Endodermal cell (in vitro differentiated cells): ENCODE results near the gene FAM174B. TPM values are rescaled to one million over a fixed set of nuclear protein-coding genes. Genes with fewer than 3 reads are reported as not detected.

Experiments
- DNase-seq: peaks from one replicate; pipeline ENCODE4 v3.0.0-alpha.2; 2017
- H3K27ac ChIP-seq: 2 replicates; pipeline ENCODE4 v1.5.1; 2013; ENCODE audit warnings: mild to moderate bottlenecking, low read depth, low read length, moderate library complexity
- H3K27me3 ChIP-seq: 2 replicates; pipeline ENCODE4 v1.6.1; 2013; ENCODE audit warnings: mild to moderate bottlenecking, low read length, moderate library complexity; ENCODE audit not compliant: insufficient read depth, control insufficient read depth, poor library complexity, severe bottlenecking
- H3K36me3 ChIP-seq: 2 replicates; pipeline ENCODE4 v1.7.0; 2013; ENCODE audit warnings: mild to moderate bottlenecking, low read length, moderate library complexity; ENCODE audit not compliant: control insufficient read depth, insufficient read depth
- H3K4me1 ChIP-seq: one replicate; pipeline ENCODE4 v1.7.0; 2013; ENCODE audit warnings: low read length; ENCODE audit not compliant: control insufficient read depth, insufficient read depth
- H3K4me3 ChIP-seq: 2 replicates; pipeline ENCODE4 v1.5.1; 2013; ENCODE audit warnings: mild to moderate bottlenecking, low read length, moderate library complexity
- H3K9ac ChIP-seq: 2 replicates; pipeline ENCODE4 v1.6.1; 2013; ENCODE audit warnings: mild to moderate bottlenecking, low read length, moderate library complexity; ENCODE audit not compliant: poor library complexity, severe bottlenecking; ENCODE audit errors: extremely low read depth
- H3K9me3 ChIP-seq: 2 replicates; pipeline ENCODE4 v1.6.1; 2013; ENCODE audit warnings: mild to moderate bottlenecking, low read length, moderate library complexity; ENCODE audit not compliant: control insufficient read depth
- H3K27ac Mint-ChIP-seq: 2 replicates; pipeline ENCODE4 v1.8.0; 2020; ENCODE audit warnings: mixed read lengths
- H3K27me3 Mint-ChIP-seq: 2 replicates; pipeline ENCODE4 v1.8.0; 2021; ENCODE audit warnings: mild to moderate bottlenecking, mixed read lengths; ENCODE audit not compliant: insufficient read depth
- H3K36me3 Mint-ChIP-seq: 2 replicates; pipeline ENCODE4 v1.8.0; 2020; ENCODE audit warnings: low read depth, mixed read lengths
- H3K4me1 Mint-ChIP-seq: 2 replicates; pipeline ENCODE4 v1.8.0; 2020; ENCODE audit warnings: mixed read lengths
- H3K4me3 Mint-ChIP-seq: 2 replicates; pipeline ENCODE4 v1.8.0; 2020; ENCODE audit warnings: mild to moderate bottlenecking, moderate library complexity, mixed read lengths
- H3K9me3 Mint-ChIP-seq: 2 replicates; pipeline ENCODE4 v1.8.0; 2020; ENCODE audit warnings: mild to moderate bottlenecking, mixed read lengths
- CTCF ChIP-seq: fragments of 200-600 bp; sonication (generic); conservative IDR thresholded peaks from 2 replicates; pipeline ENCODE4 v1.5.0; 2021; ENCODE audit warnings: antibody characterized with exemption, mild to moderate bottlenecking
- WGBS, 2 experiments: methylation state at CpG; one replicate each; pipeline versions ENCODE4 v1.1.5 to v1.1.7; 2013; ENCODE audit warnings: missing lambda C conversion rate in 2 of 2, mixed read lengths in 1 of 2; ENCODE audit not compliant: insufficient coverage in 1 of 2, insufficient read length in 1 of 2; 5-methylcytosine and 5-hydroxymethylcytosine counted together
- total RNA-seq, 2 donors: library from RNA; stranded (reverse); fragmentation: NEBNext Ultra II Directional in 1 of 2; extraction: Animal tissue kit (Norgen Biotek cat#: 25700) in 1 of 2; gene quantifications; 2 replicates in 1 of 2; 3 replicates in 1 of 2; pipeline ENCODE4 v1.2.1, GENCODE V29; 2021

The FAM174B gene
- total RNA-seq, 2 donors from 2014 or later = 66.0 to 105 TPM

GRCh38 chr15:92586966-92587365 is 68.6 kb downstream of the FAM174B start:
- Mint-ChIP-seq H3K27ac (no peak overlapping the region), H3K36me3 (peaks cover 11% of the 10 kb centered on the region), H3K9me3 (peaks cover 15% of the 10 kb centered on the region), H3K4me3 (no peak overlapping the region), H3K27me3 (peaks cover 9% of the 10 kb centered on the region), H3K4me1 (peaks cover 15% of the 10 kb centered on the region)
- no peak for TF ChIP-seq CTCF
- peaks cover 12% of the 10 kb centered on the region for H3K9me3 ChIP-seq
- peaks cover 11% of the 10 kb centered on the region for H3K4me1 ChIP-seq
- no peaks in the 10 kb centered on the region for H3K27me3 ChIP-seq
- no peak overlapping the region for H3K27ac ChIP-seq
- H3K4me3 ChIP-seq = no peak overlapping the region
- H3K9ac ChIP-seq = no peak overlapping the region
- 95 to 100% methylated on average over 2 to 6 of the region's 6 CpGs for WGBS, 2 experiments
- H3K36me3 ChIP-seq = no peaks in the 10 kb centered on the region
- DNase-seq = no peak

- H3K9me3 Mint-ChIP-seq = peaks cover 15% of the 10 kb centered on the region
- WGBS, 2 experiments = 85 to 91% methylated on average over 7 to 8 of the region's 8 CpGs
- peaks cover 9% of the 10 kb centered on the region for H3K27me3 Mint-ChIP-seq
- Histone ChIP-seq H3K4me1 (peaks cover 11% of the 10 kb centered on the region), H3K4me3 (no peak overlapping the region), H3K27me3 (no peaks in the 10 kb centered on the region), H3K9me3 (peaks cover 12% of the 10 kb centered on the region), H3K27ac (no peak overlapping the region), H3K9ac (no peak overlapping the region), H3K36me3 (no peaks in the 10 kb centered on the region)
- no peak overlapping the region for H3K4me3 Mint-ChIP-seq
- H3K36me3 Mint-ChIP-seq = peaks cover 11% of the 10 kb centered on the region
- H3K4me1 Mint-ChIP-seq = peaks cover 15% of the 10 kb centered on the region
- no peak overlapping the region for H3K27ac Mint-ChIP-seq
- no peak for TF ChIP-seq CTCF
- no peak for DNase-seq
Measured at GRCh38 chr15:92586383-92586942, 69.1 kb downstream of the FAM174B start.

GRCh38 chr15:92584105-92584504 is 71.5 kb downstream of the FAM174B start:
- Mint-ChIP-seq H3K27ac (no peak overlapping the region), H3K36me3 (no peaks in the 10 kb centered on the region), H3K9me3 (peaks cover 15% of the 10 kb centered on the region), H3K27me3 (peaks cover 13% of the 10 kb centered on the region), H3K4me1 (peaks cover 15% of the 10 kb centered on the region), H3K4me3 (no peak overlapping the region)
- Histone ChIP-seq H3K4me3 (no peak overlapping the region), H3K9me3 (peaks cover 12% of the 10 kb centered on the region), H3K4me1 (peaks cover 11% of the 10 kb centered on the region), H3K27me3 (no peaks in the 10 kb centered on the region), H3K9ac (no peak overlapping the region), H3K36me3 (no peaks in the 10 kb centered on the region), H3K27ac (no peak overlapping the region)
- WGBS, 2 experiments = 95% methylated on average over 4 of the region's 4 CpGs; no CpG with 5 or more reads in 1 of the 2 experiments
- DNase-seq = no peak
- TF ChIP-seq CTCF = no peak
